ENCODE data around the gene BIRC3.
A peak's percentile ranks its signal among the peaks of the same experiment; 100 is the strongest.

Gene BIRC3

GRCh38 chr11:102317099-102317767 lies at the start of gene BIRC3:
BIRC3 (plus strand) TSS chr11:102317484; CDS start chr11:102324510, 7,026 bp downstream.
- DNase-seq: peak; percentile 62 to 95

GRCh38 chr11:102267609-102268008 lies 49.7 kb upstream of the BIRC3 start:
- no peak for DNase-seq

GRCh38 chr11:102268083-102268984 lies 49.0 kb upstream of the BIRC3 start:
- no peak for DNase-seq

- no peak for DNase-seq
These were observed 48.3 kb upstream of the BIRC3 start for GRCh38 chr11:102268985-102269470.

- DNase-seq: no peak
These were observed 47.4 kb upstream of the BIRC3 start for GRCh38 chr11:102269927-102270326.

GRCh38 chr11:102272047-102272824 lies 45.0 kb upstream of the BIRC3 start:
- DNase-seq: no peak

- DNase-seq: no peak
These were observed 42.7 kb upstream of the BIRC3 start for GRCh38 chr11:102274628-102275027.

GRCh38 chr11:102276362-102276761 lies 40.9 kb upstream of the BIRC3 start:
- DNase-seq: no peak

GRCh38 chr11:102276783-102277182 lies 40.5 kb upstream of the BIRC3 start:
- DNase-seq: no peak

- DNase-seq: no peak
These were observed 37.6 kb upstream of the BIRC3 start for GRCh38 chr11:102279641-102280170.

GRCh38 chr11:102280245-102280833 lies 36.9 kb upstream of the BIRC3 start:
- no peak for DNase-seq

- DNase-seq: no peak
These were observed 34.2 kb upstream of the BIRC3 start for GRCh38 chr11:102283116-102283485.

GRCh38 chr11:102284008-102284407 lies 33.3 kb upstream of the BIRC3 start:
- no peak for DNase-seq

GRCh38 chr11:102286292-102286691 lies 31.0 kb upstream of the BIRC3 start:
- DNase-seq: no peak

GRCh38 chr11:102287964-102288724 lies 29.1 kb upstream of the BIRC3 start:
- peak in 1 of 2 donors; percentile 70 for DNase-seq

GRCh38 chr11:102288725-102289083 lies 28.6 kb upstream of the BIRC3 start:
- no peak for DNase-seq

- DNase-seq: no peak
These were observed 27.7 kb upstream of the BIRC3 start for GRCh38 chr11:102289592-102289991.

GRCh38 chr11:102291831-102292230 lies 25.5 kb upstream of the BIRC3 start:
- no peak for DNase-seq

- no peak for DNase-seq
These were observed 24.4 kb upstream of the BIRC3 start for GRCh38 chr11:102292933-102293332.

- DNase-seq: peak in 1 of 2 donors; percentile 22
These were observed 23.2 kb upstream of the BIRC3 start for GRCh38 chr11:102293873-102294601.

- DNase-seq: no peak
These were observed 22.2 kb upstream of the BIRC3 start for GRCh38 chr11:102295045-102295444.
